NT2/D1 (cell line): ENCODE results near the gene ULBP1.

Experiments
- SUZ12 ChIP-seq: IDR thresholded peaks from 2 replicates; pipeline ENCODE4 v1.6.1; 2011; ENCODE audit not compliant: insufficient read length, insufficient read depth; ENCODE audit errors: extremely low read depth
- YY1 ChIP-seq: IDR thresholded peaks from 2 replicates; pipeline ENCODE4 v1.6.1; 2011; ENCODE audit not compliant: insufficient read length, insufficient read depth
- ZNF274 ChIP-seq: IDR thresholded peaks from 2 replicates; pipeline ENCODE4 v1.6.1; 2011; ENCODE audit warnings: mild to moderate bottlenecking, low read depth, low read length

- TF ChIP-seq SUZ12 (no peak), YY1 (no peak), ZNF274 (no peak)
These were observed 12.6 kb upstream of the ULBP1 start for GRCh38 chr6:149951096-149951495.
